Umbilical cord (tissue), 2 donors: ENCODE results near the gene ZNF532. TPM values are rescaled to one million over a fixed set of nuclear protein-coding genes. Genes with fewer than 3 reads are reported as not detected.
"Not testable (repeated sequence)": the region's sequence is repeated elsewhere in the genome, so short reads cannot be mapped to it uniquely, and the experiment has no call there.

ENCODE experiments used
- DNase-seq: peaks from one replicate; pipeline ENCODE4 v3.0.0-alpha.2; 2015; ENCODE audit warnings: low spot score
- total RNA-seq: library from RNA; depleted of rRNA; stranded (reverse); fragments of >200 nt; gene quantifications from one replicate; pipeline ENCODE4 v1.2.3, GENCODE V29; 2014; ENCODE audit warnings: low replicate concordance; ENCODE audit not compliant: insufficient read depth

Gene ZNF532
- total RNA-seq, 1 donor from 2014 or later: 116 TPM

DNA sequence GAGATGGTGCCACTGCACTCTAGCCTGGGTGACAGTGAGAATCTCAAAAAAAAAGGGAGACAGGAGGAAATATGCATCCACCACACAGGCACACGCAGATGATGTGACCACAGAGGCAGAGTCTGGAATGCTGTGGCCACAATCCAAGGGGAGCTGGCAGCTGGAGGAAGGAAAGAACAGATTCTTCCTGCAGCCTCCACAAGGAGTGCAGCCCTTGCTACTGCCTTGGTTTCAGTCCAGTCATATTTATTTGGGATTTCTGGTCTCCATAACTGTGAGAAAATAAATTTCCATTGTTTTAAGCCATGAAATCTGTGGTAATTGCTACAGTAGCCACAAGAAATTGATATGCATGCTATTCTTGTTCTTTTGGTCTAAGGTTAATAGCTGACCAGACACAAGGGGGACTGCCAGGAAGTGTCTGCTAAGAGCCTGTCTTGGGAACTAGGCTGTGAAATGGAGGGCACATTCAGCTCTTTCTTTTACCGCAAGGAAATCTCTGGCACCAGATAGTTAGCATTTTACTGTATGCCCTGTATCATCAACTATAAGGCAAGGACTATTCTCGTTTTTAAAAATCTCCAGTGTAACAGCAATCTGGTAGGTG lies 141.9 kb downstream of the ZNF532 start:
- DNase-seq: no peak

DNA sequence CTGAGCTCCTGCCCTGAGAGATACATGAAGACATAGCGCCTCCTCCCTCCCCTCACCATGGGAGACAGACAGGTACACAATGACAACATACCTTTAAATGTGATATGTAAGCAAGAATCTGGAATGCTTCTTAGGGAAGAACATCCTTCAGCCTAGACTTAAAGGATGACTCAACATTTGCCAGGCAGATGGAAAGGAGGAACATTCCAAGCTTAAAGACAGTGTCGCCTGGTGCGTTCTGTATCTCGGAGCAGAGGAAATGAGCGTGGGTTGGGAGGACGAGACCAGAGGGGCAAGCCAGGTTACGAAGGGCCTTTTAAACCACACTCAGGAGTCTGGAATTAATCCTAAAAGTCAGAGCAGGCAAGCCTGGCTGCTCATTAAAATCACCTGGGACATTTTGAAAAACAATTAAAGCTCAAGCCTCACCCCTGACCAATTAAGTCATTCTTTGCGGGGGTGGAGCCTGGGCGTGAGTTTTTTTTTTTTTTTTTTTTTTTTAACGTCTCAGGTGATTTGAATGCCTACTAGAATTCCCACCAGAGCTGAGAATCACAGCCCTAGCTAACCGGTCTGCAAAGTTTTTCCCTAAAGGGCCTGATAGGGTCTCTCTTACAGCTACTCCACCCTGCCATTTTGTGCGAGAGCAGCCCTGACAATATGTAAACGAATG lies 143.8 kb downstream of the ZNF532 start:
- peak; percentile 65 for DNase-seq

DNA sequence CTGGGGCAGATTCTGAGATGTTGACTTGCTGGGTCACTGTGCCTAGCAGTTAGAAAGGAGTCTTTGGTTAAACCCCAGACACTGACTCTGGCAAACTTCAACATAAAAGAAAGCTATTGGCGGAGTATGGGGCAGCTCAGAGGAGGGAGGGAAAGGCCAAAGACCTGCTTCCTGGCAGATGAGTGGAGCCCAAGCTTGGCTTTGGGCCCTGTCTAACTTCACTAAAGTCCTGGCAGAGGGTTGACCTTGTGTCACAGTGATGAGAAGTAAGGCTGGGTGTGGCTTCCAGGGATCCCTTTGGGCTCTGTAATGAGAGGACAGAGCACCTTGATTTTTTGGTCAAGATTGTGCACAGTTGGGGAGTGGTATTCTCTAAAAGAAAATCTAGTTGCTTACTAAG lies 145.2 kb downstream of the ZNF532 start:
- DNase-seq: no peak

DNA sequence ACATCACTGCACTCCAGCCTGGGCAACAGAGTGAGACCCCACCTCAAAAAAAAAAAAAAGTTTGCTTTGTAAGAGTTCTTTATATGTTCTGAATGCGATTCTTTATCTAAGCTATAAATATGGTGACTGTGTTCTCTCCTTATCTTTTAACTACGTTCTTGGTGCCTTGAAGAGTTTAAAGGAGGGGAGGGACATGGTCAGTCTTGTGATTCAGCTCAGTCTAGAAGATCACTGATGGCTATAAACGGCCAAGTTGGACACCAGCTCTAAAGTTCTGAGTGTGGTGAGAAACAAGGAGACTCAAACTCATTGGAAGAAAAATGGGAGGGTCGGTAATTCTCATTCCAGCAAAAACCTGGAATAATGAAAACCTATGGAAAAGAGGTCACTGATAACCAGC lies 146.6 kb downstream of the ZNF532 start:
- DNase-seq: no peak

DNA sequence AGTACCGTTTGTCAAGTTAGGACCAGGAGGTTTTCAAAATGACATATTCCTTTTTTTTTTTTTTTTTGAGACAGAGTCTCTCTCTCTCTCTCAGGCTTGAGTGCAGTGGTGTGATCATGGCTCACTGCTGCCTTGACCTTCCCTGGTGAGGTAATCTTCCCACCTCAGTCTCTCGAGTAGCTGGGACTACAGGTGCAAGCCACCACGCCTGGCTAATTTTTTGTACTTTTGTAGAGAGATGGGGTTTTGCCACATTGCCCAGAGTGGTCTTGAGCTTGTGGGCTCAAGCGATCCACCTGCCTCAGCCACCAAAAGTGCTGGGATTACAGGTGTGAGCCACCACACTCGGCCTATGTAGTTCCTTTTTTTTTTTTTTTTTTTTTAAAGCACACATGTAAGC lies 147.1 kb downstream of the ZNF532 start:
- DNase-seq: no peak

DNA sequence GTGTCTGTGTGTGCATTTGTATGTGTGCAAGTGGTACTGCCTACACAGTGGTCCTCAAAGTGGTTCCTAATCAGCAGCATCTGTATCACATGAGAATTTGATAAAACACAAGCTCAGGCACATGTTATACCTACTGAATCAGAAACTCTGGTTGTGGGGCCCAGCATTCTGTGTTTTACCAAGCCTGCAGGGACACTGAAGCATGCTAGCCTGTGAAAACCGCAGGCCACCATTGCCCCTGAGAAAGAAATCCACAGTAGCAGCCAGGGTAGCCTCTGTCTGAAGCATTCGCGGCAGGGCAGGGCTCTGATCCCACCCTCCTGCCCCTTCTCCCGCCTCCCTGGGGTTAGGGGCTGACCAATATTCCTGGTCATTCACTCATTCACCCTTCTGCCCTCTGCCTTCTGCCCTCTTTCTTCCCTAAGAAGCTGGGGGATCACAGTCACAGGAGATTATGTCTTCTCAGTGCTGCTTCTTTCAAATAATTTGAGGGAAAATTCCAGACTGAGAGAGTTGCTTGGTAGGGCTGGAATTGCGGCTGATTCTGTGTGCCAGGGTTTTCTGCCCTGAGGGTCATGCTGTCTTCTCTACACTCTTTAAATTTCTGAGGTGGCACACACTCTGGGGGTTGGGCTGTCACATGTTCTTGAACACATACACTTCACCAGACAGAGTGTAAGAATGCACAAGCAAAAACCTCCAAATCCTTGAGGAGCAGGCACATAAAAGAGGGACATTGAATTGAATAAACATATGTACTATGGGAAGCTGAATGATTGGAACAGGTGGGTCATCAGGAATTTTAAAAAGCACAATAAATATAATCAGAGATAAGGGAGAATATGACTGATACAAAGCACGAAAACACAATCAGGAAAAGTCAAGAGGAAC lies 148.4 kb downstream of the ZNF532 start:
- no peak for DNase-seq

DNA sequence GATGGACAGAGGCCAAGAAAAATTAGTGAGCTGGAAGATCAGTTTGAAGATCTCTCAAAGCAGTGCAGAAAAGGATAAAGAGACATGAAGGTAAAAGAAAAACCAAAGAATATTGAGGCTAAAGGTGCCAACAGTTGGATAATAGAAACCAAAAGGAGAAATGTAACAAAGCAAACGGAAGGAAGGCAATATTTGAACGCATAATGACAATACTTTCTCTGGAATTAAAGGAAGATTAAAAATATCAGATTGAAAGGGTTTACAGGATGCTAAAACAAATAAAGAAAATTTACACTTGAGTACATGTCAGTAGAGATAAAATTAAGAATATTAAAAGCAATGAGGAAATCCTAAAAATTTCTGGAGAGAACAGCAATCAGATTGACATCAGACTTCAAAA lies 149.1 kb downstream of the ZNF532 start:
- DNase-seq: no peak

DNA sequence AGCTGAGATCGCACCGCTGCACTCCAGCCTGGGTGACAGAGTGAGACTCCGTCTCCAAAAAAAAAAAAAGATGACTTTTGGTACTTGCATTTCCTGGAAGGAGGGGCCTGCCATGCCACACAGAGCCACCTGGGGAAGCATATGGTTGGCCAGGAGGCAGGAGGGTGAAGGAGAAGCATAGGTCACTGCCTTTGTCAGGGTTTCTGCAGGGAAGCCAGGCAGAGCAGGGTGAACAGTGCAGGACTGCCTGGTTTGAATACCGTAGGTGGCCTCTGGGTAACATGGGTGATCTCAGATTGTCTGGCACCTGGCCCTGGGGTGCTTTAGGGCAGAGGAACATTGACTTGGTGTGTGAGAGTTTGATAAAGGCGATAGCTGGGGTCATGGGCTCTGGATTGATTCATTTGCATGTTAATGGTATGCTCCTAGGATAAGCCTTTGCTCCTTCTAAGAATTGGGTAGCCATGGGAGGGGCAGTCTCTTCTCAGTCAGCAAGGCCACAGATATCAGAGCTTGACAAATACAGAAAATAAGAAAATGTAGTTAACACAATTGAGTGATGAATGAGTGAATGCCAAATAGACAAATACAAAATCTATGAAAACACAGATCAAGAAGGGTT lies 151.0 kb downstream of the ZNF532 start:
- no peak for DNase-seq

DNA sequence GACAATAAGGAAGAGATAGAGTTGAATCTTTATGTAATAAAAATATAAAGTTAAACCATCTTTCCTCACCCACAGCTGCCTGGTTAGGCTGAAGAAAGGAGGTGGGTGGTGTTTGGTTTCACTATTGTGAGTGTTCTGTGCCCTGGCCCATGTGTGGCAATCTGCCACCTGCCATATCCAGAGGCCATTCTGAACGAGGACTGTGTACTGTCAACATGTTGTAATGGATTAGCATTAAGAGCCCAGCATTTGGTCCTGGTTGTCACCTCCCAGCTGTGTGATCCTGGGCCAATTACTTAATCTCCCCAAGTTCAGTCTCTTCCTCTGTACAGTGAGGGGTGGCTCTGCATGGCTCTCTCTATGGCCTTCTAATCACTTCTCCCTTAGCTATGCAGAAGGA lies 156.8 kb downstream of the ZNF532 start:
- DNase-seq: peak; percentile 16

DNA sequence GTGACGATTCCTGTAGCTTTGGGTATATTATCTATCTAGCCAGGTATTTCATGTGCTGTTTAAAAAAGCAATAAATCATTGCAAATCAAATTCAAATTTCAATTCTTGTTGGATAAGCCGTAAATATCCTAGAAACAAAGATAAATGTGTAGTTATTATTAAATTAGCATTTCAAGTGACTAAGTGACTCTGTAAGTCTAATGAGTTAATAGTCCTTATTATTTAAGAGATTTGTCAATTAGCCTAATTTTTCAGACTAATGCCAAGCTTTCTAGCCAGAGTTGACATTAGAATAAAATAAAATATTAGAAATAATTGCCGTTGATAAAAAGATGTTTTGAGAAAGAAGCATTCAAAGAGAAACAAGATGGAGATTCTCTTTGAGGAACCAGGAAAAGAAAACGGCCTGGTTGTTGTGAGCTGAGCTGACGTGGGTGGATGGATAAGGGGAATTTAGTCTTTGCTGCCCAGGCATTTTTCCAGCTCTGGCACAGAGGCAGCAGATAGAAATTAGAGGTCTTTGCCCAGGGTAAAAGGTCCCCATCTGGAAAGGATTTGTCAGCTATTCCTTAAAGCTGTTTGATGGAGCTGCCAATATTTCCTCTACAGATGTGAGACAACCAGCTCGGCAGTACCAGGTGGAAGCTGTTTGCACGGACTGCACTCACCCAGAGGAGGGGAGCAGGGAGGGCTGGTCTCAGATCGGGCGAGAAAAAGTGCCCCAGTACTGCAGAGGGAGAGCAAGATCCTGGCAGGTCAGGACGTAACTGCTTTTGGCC lies 157.7 kb downstream of the ZNF532 start:
- peak; percentile 92 for DNase-seq

DNA sequence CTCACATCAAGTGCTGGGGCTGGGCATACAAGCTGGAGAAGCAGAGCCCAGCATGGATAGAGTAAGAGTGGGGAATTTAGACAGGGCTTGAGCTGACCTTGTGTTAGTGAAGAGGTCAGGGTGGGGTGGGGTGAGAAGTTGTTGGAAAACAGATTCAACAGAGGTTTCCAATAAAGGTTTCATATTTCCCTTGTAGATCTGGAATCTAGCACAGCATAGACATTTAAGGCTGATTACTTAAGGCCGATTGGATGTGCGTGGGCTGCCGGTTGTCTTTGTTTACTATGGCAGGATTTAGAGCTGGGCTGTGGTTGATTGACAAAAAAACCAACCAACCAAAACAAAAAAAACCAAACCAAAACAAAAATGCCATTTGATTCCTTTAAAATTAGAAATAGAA lies 160.2 kb downstream of the ZNF532 start:
- peak; percentile 45 for DNase-seq

DNA sequence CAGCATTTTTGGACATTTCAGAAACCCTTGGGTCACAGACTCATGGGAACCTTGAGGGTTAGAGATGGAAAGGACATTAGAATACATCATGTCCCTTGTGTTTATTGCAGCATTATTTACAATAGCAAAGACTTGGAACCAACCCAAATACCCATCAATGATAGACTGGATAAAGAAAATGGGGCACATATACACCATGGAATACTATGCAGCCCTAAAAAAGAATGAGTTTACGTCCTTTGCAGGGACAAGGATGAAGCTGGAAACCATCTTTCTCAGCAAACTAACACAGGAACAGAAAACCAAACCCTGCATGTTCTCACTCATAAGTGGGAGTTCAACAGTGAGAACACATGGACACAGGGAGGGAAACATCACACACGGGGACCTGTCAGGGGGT lies 160.9 kb downstream of the ZNF532 start:
- not testable (repeated sequence) for DNase-seq

DNA sequence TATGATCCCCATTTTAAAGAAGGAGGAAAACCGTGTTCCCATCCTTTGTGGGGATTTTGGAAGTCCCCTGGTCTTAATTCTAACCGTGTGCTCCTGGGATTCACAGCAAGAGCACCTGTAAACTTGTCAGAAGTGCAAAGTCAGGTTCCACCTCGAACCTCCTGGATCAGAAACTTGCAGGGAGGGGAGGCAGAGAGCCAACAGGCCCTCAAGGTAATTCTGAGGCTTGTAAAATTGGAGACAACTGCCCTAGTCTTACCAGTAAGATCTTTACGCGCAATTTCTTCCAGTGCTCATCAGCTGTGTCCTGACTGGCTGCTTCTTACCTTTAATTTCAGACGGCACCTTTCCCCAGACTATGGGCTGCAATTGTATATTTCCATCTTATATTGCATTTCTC lies 161.7 kb downstream of the ZNF532 start:
- DNase-seq: no peak

DNA sequence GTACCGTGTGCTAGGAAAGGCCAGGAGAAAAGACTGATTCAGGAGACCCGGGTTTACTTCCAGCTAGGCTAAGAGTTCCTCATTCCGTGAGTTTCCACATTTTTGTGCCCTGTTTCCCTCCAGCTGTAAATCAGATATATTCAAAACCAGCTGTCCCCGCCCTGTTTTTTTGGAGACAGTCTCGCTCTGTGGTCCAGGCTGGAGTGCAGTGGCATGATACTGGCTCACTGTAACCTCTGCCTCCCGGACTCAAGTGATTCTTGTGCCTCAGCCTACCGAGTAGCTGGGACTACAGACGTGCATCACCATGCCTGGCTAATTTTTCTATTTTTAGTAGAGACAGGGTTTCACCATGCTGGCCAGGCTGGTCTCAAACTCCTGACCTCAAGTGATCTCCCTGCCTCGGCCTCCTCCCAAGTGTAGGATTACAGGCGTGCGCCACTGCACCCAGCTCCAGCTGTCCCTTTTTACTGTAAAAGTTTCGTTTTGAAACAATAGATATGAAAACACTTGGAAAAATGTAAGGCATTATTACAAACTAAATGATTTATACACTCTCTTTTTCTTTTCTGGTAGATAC lies 162.2 kb downstream of the ZNF532 start:
- no peak for DNase-seq

DNA sequence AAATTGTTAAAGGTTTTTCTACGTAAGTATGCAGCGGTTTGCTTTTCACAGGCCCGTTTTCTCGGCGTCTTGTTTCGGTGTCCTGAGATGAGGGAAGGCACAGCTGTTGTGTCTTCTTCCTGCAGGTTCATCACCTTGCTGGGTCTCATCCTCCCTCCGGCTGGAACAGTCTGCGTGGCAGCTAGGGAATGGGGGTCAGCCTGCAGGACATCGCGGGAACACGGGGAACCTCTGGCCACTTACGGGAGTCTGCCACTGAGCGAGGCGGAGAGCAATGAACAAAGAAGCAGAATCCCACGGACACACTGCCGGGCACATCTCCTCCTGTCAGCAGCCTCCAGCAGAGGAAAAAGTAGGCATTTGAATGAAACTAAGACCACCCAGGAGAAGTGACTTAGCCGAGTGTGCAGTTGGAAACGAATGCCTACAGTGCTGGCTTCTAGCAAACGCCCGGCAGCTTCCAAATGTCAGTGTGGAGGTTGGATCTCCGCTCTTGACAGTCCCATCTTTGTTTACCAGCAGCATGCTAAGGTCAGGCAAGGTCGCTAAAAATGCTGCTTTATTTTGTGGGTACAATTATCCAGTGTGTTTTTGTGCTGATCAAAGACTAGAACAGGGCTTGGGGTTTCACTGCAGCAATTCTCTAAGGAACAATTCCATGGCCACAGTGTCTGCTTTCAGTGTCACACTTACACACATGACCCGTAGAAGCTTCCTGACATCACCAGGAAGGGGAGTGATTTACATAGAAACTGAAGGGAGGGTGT lies 165.2 kb downstream of the ZNF532 start:
- DNase-seq: no peak

DNA sequence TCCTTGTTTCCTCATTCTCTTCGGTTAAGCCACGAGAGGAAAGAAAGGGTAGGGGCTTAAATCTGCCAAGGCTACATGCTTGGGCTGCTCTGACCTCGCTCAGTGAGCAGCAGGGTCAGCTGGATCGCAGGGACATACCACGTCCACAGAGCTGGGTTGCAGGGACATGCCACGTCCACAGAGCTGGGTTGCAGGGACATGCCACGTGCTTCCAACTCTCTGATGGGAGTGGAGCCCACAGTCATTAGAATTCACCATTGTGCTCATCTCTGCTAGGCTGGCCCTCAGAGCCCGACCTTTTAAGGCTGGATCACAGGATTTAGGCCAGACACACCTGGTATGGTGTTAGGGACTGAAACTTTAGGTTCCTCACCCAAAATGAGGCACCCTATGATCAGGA lies 167.6 kb downstream of the ZNF532 start:
- DNase-seq: no peak

DNA sequence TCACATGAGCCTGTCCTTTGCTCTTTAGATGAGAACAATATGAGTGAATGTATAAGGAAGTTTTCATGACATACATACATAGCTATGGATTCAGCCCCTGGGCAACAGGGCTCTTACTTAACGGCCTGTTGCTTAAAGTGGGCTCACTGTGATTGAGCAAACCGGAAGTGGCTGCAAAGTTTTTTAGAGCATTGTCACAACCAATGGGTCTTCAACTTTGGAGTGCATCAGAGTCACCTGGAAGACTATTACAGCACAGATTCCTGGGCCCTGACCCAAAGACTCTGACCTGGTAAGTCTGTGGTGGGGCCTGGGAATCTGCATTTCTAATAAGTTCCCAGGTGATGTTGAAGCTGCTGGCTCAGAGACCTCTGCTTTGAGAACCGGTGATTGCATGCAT lies 168.7 kb downstream of the ZNF532 start:
- no peak for DNase-seq

DNA sequence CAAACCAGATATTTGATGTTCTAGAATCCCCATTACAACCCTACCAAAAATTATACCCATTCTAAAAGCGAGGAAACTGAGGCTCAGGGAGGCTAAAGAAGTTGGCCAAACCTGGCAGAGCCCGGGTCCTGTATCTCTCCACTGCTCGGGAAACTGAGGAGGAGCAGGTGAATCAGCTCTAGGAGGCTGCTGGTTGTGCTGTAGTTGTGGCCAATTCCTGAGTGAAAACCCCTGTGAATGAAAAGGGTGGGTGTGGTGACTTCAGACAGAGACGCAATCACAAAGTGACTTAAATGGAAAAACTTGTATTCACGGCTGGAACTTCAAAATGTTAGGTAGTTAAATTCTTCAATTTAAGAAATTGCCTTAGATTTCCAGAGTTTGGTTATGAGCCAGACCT lies 169.3 kb downstream of the ZNF532 start:
- DNase-seq: no peak

DNA sequence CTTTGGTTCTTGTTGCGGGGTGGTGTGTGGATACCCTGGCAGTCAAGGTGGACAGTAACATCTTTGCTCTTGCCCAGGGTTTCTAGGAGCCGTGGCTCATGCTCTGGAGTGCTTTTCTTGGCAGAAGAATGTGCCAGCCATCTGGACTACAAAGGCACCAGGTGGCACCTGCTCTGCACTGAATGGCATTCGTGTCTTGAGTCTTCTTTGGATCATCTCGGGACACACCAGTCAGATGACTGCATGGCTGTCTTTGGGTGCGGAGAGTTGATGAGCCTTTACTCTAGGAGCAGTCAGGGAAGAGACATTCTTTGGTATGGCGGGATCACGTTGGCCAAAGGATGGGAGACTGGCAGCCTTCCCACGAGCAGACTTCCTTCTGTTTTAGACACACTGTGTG lies 170.9 kb downstream of the ZNF532 start:
- DNase-seq: no peak
